ENCODE measurements around the gene FZR1.
"Not testable (repeated sequence)": the region's sequence is repeated elsewhere in the genome, so short reads cannot be mapped to it uniquely, and the experiment has no call there.

Gene FZR1

GRCh38 chr19:3573858-3574637, 67.9 kb downstream of the FZR1 start:
- DNase-seq (ENCODE audit: low spot score) = peak; percentile 65

- DNase-seq (ENCODE audit: low spot score) = no peak
Measured at GRCh38 chr19:3575260-3575741, 69.2 kb downstream of the FZR1 start.

- no peak for DNase-seq (ENCODE audit: low spot score)
Measured at GRCh38 chr19:3575949-3576673, 70.0 kb downstream of the FZR1 start.

GRCh38 chr19:3576696-3577443, 70.8 kb downstream of the FZR1 start:
- DNase-seq (ENCODE audit: low spot score) = no peak

- no peak for DNase-seq (ENCODE audit: low spot score)
Measured at GRCh38 chr19:3577723-3578344, 71.7 kb downstream of the FZR1 start.

- no peak for DNase-seq (ENCODE audit: low spot score)
Measured at GRCh38 chr19:3578390-3578789, 72.3 kb downstream of the FZR1 start.

- DNase-seq (ENCODE audit: low spot score) = no peak
Measured at GRCh38 chr19:3580156-3580934, 74.2 kb downstream of the FZR1 start.

GRCh38 chr19:3581792-3582191, 75.7 kb downstream of the FZR1 start:
- DNase-seq (ENCODE audit: low spot score) = not testable (repeated sequence)

- not testable (repeated sequence) for DNase-seq (ENCODE audit: low spot score)
Measured at GRCh38 chr19:3584036-3584802, 78.1 kb downstream of the FZR1 start.

GRCh38 chr19:3585301-3586126, 79.4 kb downstream of the FZR1 start, which contains the start of gene GIPC3:
TSS of gene GIPC3 (plus strand) at chr19:3585478. CDS start at chr19:3585598, 120 bp downstream.
- no peak for DNase-seq (ENCODE audit: low spot score)

GRCh38 chr19:3586127-3586626, 80.1 kb downstream of the FZR1 start:
- DNase-seq (ENCODE audit: low spot score) = no peak

- DNase-seq (ENCODE audit: low spot score) = no peak
Measured at GRCh38 chr19:3586707-3587346, 80.7 kb downstream of the FZR1 start.

Data from putamen (tissue), 1 donor.